HG03280 (cell line): ENCODE data around the gene SHISAL1.

Source experiments
- ATAC-seq: cut with Tn5 transposase; IDR thresholded peaks from one replicate; pipeline ENCODE4 v1.9.1; 2021; ENCODE audit warnings: mild to moderate bottlenecking, moderate library complexity; ENCODE audit not compliant: unreplicated experiment

SHISAL1 gene

GRCh38 chr22:44213489-44214043 is 99.2 kb downstream of the SHISAL1 start:
- no peak for ATAC-seq

- no peak for ATAC-seq
These were observed 99.8 kb downstream of the SHISAL1 start for GRCh38 chr22:44212936-44213335.

DNA sequence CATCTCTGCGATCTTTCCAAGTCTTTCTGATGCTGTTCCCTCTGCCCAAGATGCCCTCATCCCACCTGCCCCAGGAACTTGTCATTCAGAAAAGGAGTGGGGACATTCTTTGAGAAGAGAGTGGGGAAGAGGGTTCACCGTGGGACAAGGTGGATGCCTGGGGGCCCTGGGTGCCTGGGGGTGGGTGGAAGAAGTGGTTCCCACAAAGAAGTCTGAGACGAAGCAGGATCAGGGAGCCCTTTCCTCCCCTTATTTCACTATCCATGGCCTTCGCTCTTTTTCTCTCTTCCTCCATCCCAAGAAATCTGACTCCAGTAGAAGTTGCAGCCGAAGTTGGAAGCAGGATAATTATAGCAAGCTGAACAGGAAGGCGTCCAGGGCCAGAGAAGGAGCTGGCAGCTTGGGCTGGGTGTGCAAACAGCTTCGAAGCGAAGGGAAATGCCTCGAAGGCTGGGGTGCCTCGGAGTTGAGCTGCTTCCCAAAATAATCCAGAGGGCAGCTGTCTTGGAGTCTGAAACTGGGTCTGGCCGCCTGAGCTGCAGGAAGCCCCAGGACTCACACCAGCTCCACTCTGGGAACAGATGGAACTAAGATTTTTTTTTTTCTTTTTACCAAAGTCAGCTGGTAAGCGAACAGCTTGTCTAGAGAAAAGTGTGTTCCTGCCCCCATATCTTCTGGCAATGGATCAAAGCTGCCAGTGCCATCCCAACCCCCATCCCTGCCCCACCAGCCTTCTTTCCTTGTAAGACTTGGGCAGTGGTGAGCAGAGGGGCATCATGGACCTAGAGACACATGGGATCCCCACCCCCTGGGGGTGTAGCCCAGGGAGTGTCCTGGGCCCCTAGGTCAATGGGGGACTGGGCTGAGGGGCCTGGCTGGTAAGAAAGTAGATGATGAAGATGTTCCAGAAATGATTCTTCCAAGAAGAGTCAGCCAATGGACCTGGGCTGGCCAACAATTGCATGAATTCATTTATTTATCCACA is 100.5 kb downstream of the SHISAL1 start:
- ATAC-seq: no peak

DNA sequence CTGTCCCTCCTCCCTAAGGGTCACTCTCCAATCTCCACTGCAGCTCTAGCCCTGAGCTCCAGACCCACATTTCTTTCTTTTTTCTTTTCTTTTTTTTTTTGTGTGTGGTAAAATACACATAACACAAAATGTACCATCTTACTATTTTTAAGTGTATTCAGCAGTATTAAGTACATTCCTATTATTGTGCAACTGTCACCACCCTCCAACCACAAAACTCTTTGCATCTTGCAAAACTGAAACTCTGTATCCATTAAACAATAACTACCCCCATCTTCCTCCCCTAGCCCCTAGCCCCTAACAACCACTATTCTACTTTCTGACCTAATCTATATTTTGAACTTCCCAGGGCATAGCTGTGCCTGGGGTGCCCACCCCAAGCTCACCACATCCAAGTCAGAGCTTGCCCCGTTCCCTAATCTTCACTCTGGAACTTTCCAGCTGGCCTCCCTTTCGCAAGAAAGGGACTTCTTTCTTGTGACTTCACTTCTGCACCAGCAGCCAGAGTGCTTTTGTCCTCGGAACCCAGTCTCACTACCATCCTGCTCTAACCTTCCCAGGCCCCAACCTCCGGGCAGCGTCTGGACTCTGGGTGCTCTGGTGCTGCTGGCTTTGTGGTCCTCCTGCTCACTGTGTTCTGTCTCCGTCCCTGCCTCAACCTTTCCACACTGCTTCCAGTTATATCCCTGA is 101.3 kb downstream of the SHISAL1 start:
- ATAC-seq: no peak

DNA sequence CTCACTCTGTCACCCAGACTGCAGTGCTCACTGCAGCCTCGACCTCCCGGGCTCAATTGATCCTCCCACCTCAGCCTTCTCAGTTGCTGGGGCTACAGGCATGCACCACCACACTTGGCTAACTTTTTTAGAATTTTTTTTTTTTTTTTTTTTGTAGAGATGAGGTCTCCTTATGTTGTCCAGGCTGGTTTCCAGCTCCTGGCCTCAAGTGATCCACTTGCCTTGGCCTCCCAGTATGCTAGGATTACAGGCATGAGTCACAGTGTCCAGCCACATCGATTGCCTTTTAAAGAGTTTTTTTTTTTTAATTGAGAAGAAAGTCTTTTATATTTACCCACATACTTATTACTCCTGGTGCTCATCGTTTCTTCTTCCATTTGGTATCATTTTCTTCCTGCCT is 102.0 kb downstream of the SHISAL1 start:
- ATAC-seq: no peak

DNA sequence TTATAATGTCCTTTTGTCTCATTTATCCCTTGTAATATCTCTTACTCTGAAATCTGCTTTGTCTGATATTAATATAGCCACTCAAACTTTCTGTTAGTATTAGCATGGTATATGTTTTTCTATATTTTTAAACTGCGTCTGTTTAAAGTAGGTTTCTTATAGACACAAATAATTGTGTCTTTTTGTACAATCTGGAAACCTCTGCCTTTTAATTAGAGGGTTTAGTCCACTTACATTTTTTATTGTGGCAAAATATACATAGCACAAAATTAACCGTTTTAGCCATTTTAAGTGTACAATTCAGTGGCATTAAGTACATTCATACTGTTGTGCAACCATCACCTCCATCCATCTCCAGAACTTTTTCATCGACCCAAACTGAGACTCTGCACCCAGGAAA is 103.4 kb downstream of the SHISAL1 start:
- no peak for ATAC-seq

- no peak for ATAC-seq
These were observed 104.8 kb downstream of the SHISAL1 start for GRCh38 chr22:44207981-44208317.

DNA sequence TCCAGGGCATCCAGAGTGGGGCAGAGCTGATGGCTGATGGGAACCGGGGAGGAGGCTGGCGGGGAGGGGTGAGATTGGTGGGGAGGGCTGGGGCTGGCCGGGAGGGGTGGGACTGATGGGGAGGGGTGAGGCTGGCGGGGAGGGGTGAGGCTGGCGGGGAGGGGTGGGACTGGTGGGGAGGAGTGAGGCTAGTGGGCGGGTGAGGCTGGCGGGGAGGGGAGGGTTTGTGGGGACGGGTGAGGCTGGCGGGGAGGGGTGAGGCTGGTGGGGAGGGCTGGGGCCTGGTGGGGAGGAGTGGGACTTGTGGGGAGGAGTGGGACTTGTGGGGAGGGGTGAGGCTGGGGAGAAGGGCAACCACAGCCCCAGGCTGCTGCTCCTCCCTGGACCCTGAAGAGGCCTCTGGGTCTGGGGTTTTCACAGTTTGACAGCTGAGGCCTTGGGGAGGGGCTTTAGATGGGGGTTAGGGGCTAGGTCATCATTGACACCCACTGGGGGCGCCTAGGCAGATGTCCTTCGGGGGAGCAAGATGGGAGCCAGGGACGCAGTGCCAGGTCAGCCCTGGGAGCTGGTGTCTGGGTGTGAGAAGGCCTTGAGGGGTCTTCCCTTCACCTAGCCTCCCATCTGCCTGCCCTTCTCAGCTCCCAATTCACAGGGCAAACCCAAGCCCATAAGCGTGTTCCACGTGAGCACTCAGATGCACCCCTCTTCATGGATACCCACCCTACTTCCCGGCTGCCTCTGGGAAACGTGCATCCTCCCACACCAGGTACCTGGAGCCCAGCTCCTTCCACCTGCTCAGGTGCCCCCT is 105.4 kb downstream of the SHISAL1 start:
- no peak for ATAC-seq

DNA sequence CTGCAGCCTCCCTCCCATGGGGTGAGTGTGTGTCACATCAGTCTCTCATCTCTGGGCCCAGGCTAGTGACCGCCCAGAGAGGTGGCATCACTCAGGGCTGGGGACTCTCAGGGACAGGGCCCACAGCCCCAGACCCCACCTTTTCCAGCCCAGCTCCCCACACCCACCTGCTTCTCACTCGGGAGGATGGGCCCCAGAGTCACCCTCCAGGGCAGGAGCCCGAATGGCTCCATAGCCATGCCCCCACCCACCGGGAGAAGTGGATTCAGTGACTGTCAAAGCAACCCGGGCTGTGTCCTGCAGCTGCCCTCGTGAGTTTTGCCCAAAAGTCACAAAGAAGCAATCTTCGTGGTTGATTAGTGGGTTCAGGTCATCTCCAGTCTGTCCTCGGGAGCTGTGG is 106.1 kb downstream of the SHISAL1 start:
- ATAC-seq: no peak

GRCh38 chr22:44206330-44206645 is 106.5 kb downstream of the SHISAL1 start:
- no peak for ATAC-seq

DNA sequence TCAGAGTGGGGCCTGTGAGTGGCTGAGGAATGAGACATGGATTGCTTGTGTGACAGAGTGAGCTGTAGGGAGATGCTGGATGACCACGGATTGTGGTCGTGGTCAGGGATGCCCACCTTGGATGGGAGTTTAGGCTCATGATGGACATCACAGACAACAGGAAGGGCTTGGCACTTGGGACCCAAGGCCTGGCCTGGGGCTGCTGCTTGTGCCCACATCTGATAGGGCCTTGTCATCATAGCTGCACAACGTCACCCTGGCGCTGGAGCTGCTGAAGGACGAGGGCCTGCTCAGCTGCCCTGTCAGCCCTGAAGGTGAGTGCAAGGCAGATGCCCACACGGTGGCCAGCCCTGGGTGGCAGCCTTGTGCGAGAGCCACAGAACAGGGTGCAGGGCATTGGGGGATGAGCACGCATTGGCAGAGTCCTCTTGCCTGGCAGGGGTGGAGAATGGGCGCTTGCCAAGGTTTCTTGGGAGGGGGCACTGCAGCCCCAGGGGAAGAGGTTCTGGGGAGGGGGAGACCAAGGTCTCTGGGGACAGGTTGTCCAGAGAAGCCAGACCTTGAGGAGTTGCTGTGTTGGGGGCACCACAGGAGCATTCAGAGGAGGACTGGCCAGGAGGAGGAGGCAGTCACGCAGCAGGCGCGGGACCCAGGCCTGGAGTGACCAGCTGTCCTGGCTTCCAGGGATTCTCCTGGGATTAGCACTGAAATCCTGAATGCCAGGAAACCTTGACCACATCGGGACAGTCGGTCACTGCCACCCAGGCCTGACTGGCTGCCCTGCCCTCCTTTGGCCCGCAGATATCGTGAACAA is 107.0 kb downstream of the SHISAL1 start:
- ATAC-seq: no peak

DNA sequence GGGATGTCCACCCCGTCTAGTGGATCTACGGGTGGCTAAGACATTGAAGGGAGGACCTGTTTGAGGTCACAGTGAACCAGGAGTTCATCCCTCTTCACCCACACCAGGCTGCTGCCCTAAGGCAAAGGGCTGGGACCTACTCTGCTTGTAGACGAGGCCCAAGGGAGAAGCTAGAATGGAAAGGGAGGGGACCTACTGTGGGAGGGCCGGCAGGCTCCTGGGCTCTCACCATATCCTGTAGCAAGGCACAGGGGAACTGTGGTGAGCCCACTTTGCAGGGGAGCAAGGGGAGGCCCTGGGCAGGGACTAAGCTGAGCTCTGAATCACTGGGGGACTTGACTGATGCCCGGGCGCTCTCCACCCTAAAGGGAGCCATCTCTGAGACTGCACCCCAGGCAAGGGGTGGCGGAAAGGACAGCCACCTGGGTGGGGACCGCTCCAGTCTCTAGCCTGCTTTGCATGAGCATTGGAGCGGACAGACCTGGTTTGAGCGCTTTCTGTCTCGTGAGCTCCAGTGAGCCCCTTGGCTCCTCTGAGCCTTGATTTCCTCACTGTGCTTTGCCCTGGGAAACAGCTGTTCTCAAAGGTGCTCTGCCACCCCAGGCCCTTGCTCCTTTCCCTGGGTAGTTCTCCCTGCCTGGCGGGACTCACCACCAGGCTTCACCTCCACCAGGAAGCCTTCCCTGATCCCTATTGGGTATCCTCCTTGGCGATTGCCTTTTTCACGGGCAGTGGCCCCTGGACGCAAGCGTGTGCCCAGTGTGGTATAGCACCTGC is 107.8 kb downstream of the SHISAL1 start:
- no peak for ATAC-seq

- no peak for ATAC-seq
These were observed 109.5 kb downstream of the SHISAL1 start for GRCh38 chr22:44203203-44203602.

GRCh38 chr22:44202261-44202789 is 110.4 kb downstream of the SHISAL1 start:
- ATAC-seq: no peak

GRCh38 chr22:44201665-44202064 is 111.1 kb downstream of the SHISAL1 start:
- no peak for ATAC-seq

GRCh38 chr22:44200855-44201550 is 111.7 kb downstream of the SHISAL1 start:
- no peak for ATAC-seq

- no peak for ATAC-seq
These were observed 112.3 kb downstream of the SHISAL1 start for GRCh38 chr22:44200451-44200850.

- ATAC-seq: no peak
These were observed 112.9 kb downstream of the SHISAL1 start for GRCh38 chr22:44199866-44200265.

DNA sequence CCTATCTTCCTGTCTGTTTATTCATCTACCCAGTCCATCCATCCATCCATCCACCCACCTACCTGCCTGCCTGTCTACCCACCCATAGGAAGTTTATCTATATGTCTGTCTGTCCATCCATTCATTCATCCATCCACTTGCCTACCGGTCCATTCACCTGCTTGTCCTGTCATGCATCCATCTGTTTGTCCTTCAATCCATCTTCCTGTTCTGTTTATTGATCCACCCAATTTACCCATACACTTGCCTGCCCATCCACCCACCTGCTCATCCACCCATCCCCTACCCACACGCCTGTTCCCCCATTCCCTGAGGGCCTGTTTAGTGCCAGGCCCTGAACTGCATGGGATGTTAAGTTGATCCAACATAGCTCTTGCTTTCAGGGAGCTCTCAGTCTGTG is 113.6 kb downstream of the SHISAL1 start:
- ATAC-seq: no peak
